HG02678 (cell line): ENCODE data around the gene MKLN1.

Source experiments
- ATAC-seq: cut with Tn5 transposase; IDR thresholded peaks from one replicate; pipeline ENCODE4 v1.9.1; 2021; ENCODE audit warnings: mild to moderate bottlenecking, moderate library complexity; ENCODE audit not compliant: unreplicated experiment

Gene MKLN1

GRCh38 chr7:131346885-131347592 lies 19.4 kb downstream of the MKLN1 start:
- ATAC-seq = no peak

GRCh38 chr7:131352032-131352431 lies 24.4 kb downstream of the MKLN1 start:
- no peak for ATAC-seq

GRCh38 chr7:131354390-131354789 lies 26.7 kb downstream of the MKLN1 start:
- ATAC-seq = no peak

- no peak for ATAC-seq
These were observed 28.5 kb downstream of the MKLN1 start for GRCh38 chr7:131355917-131356777.

GRCh38 chr7:131357282-131357880 lies 29.7 kb downstream of the MKLN1 start:
- ATAC-seq = no peak

GRCh38 chr7:131358636-131359035 lies 31.0 kb downstream of the MKLN1 start:
- no peak for ATAC-seq

GRCh38 chr7:131359136-131359776 lies 31.6 kb downstream of the MKLN1 start:
- no peak for ATAC-seq

- no peak for ATAC-seq
These were observed 36.0 kb downstream of the MKLN1 start for GRCh38 chr7:131363719-131364118.

GRCh38 chr7:131364767-131365344 lies 37.2 kb downstream of the MKLN1 start:
- ATAC-seq = no peak

GRCh38 chr7:131365838-131366237 lies 38.2 kb downstream of the MKLN1 start:
- ATAC-seq = no peak

- ATAC-seq = no peak
These were observed 41.7 kb downstream of the MKLN1 start for GRCh38 chr7:131369354-131369753.

- ATAC-seq = peak; percentile 83
These were observed 42.9 kb downstream of the MKLN1 start for GRCh38 chr7:131370523-131370968.

- no peak for ATAC-seq
These were observed 43.7 kb downstream of the MKLN1 start for GRCh38 chr7:131371411-131371810.

- no peak for ATAC-seq
These were observed 44.9 kb downstream of the MKLN1 start for GRCh38 chr7:131372554-131372953.

- ATAC-seq = no peak
These were observed 47.1 kb downstream of the MKLN1 start for GRCh38 chr7:131374821-131375220.

- no peak for ATAC-seq
These were observed 53.6 kb downstream of the MKLN1 start for GRCh38 chr7:131381069-131381838.

- no peak for ATAC-seq
These were observed 56.0 kb downstream of the MKLN1 start for GRCh38 chr7:131383417-131384285.

- no peak for ATAC-seq
These were observed 56.6 kb downstream of the MKLN1 start for GRCh38 chr7:131384286-131384635.

- ATAC-seq = no peak
These were observed 57.4 kb downstream of the MKLN1 start for GRCh38 chr7:131385039-131385605.
